Stimulated activated CD8-positive, alpha-beta memory T cell treated with anti-CD3 and anti-CD28 coated beads, Interleukin-2, amount 100 ng/mL, for 48 hours (primary cell): Measurements from ENCODE around the gene ARHGAP10.
"Not testable (repeated sequence)": the region's sequence is repeated elsewhere in the genome, so short reads cannot be mapped to it uniquely, and the experiment has no call there.

Experiments
- DNase-seq, 2 donors: peaks; one replicate each; pipeline ENCODE4 v3.0.0-alpha.2; 2020; ENCODE audit warnings: low read depth in 2 of 2

ARHGAP10 gene

GRCh38 chr4:148064451-148064850 is 332.6 kb downstream of the ARHGAP10 start:
- DNase-seq = no peak

- no peak for DNase-seq
Observed at GRCh38 chr4:148065075-148065474, 333.2 kb downstream of the ARHGAP10 start.

- DNase-seq = no peak
Observed at GRCh38 chr4:148067301-148067916, 335.5 kb downstream of the ARHGAP10 start.

- DNase-seq = no peak
Observed at GRCh38 chr4:148068065-148068911, 336.4 kb downstream of the ARHGAP10 start.

- no peak for DNase-seq
Observed at GRCh38 chr4:148069086-148069894, 337.4 kb downstream of the ARHGAP10 start.

GRCh38 chr4:148069895-148070178 is 337.9 kb downstream of the ARHGAP10 start:
- DNase-seq = no peak

GRCh38 chr4:148071009-148071408 is 339.1 kb downstream of the ARHGAP10 start:
- DNase-seq = no peak

GRCh38 chr4:148072789-148073188 is 340.9 kb downstream of the ARHGAP10 start:
- DNase-seq = no peak

- no peak for DNase-seq
Observed at GRCh38 chr4:148073349-148073748, 341.5 kb downstream of the ARHGAP10 start.

- DNase-seq = no peak
Observed at GRCh38 chr4:148074462-148074861, 342.6 kb downstream of the ARHGAP10 start.

GRCh38 chr4:148075438-148075837 is 343.6 kb downstream of the ARHGAP10 start:
- DNase-seq = no peak

- no peak for DNase-seq
Observed at GRCh38 chr4:148076964-148077363, 345.1 kb downstream of the ARHGAP10 start.

- no peak for DNase-seq
Observed at GRCh38 chr4:148077581-148077980, 345.7 kb downstream of the ARHGAP10 start.

- DNase-seq = no peak
Observed at GRCh38 chr4:148078061-148078460, 346.2 kb downstream of the ARHGAP10 start.

- no peak for DNase-seq
Observed at GRCh38 chr4:148079961-148080360, 348.1 kb downstream of the ARHGAP10 start.

- no peak for DNase-seq
Observed at GRCh38 chr4:148081267-148081666, 349.4 kb downstream of the ARHGAP10 start.

GRCh38 chr4:148081745-148082144 is 349.9 kb downstream of the ARHGAP10 start:
- no peak for DNase-seq

- DNase-seq = not testable (repeated sequence)
Observed at GRCh38 chr4:148083073-148083472, 351.2 kb downstream of the ARHGAP10 start.

GRCh38 chr4:148089624-148090023 is 357.7 kb downstream of the ARHGAP10 start:
- DNase-seq = no peak

GRCh38 chr4:148090029-148090428 is 358.1 kb downstream of the ARHGAP10 start:
- no peak for DNase-seq

- no peak for DNase-seq
Observed at GRCh38 chr4:148090503-148091476, 358.9 kb downstream of the ARHGAP10 start.
